ENCODE data around the gene DNAJC3. TPM values are rescaled to one million over a fixed set of nuclear protein-coding genes. Genes with fewer than 3 reads are reported as not detected.

Gene DNAJC3
- polyA plus RNA-seq, 1 of the 3 experiments (the other 2 are of a cell fraction), result 5.8 TPM

- POLR2A ChIA-PET, result no interaction called here
- no peak for DNase-seq
Measured at GRCh38 chr13:95656386-95657015, 20.4 kb upstream of the DNAJC3 start.

More at GRCh38 chr13:95656386-95657015, 20.4 kb upstream of the DNAJC3 start:
- Histone ChIP-seq H3K79me2 (ENCODE audit: insufficient read depth) (no peaks in the 10 kb centered on the region), H4K20me1 (ENCODE audit: insufficient read depth) (no peaks in the 10 kb centered on the region), H3K4me3 (ENCODE audit: low read depth in 2 of 2, low read length in 1 of 2) (no peak overlapping the region), H3K27ac (ENCODE audit: low read depth in 2 of 2, low read length in 1 of 2) (no peak overlapping the region), H2AFZ (ENCODE audit: low read depth) (no peak overlapping the region), H3F3A (replicated peaks; ENCODE audit: insufficient read depth) (no peaks in the 10 kb centered on the region), H3K9me2 (no peaks in the 10 kb centered on the region), H3K27me3 (ENCODE audit: insufficient read depth) (no peaks in the 10 kb centered on the region), H3K9me3 (no peaks in the 10 kb centered on the region; the same call in 1 of the 2 replicates), H3K36me3 (replicated peaks in 1 of 2; ENCODE audit: control insufficient read depth in 1 of 2, insufficient read depth in 2 of 2, low read length in 1 of 2) (no peaks in the 10 kb centered on the region), H3K9ac (no peak overlapping the region), H3K4me2 (no peak overlapping the region), H3K4me1 (ENCODE audit: control insufficient read depth in 1 of 2, insufficient read depth in 2 of 2, low read depth in 1 of 2, low read length in 1 of 2) (peaks cover 0 to 2% of the 10 kb centered on the region in 2 experiments; a peak in 2 of 4 replicates)
- no peak for TF ChIP-seq MAX (IDR thresholded peaks at IDR 0.05; ENCODE audit: low read depth)
- no peak for TF ChIP-seq ELF1 (IDR thresholded peaks at IDR 0.05)
- TF ChIP-seq FOSL2 (IDR thresholded peaks at IDR 0.05; ENCODE audit: borderline replicate concordance, low read depth), result no peak
- no peak for TF ChIP-seq MEF2A (IDR thresholded peaks at IDR 0.05; ENCODE audit: borderline replicate concordance, low read depth)
- TF ChIP-seq REST (IDR thresholded peaks at IDR 0.05; ENCODE audit: low read depth, low read length), result no peak
- no peak for TF ChIP-seq RCOR1 (IDR thresholded peaks at IDR 0.05; ENCODE audit: low read length)
- TF ChIP-seq GATA2 (CRISPR knock-in tag; IDR thresholded peaks at IDR 0.05), result no peak
- TF ChIP-seq GABPA (IDR thresholded peaks at IDR 0.05; ENCODE audit: low read depth), result no peak
- TF ChIP-seq SMC3 (IDR thresholded peaks at IDR 0.05; ENCODE audit: low read depth, low read length), result no peak
- no peak for TF ChIP-seq NFIC (IDR thresholded peaks at IDR 0.05; ENCODE audit: borderline replicate concordance)
- TF ChIP-seq PBX3 (IDR thresholded peaks at IDR 0.05), result no peak
- no peak for TF ChIP-seq NRF1 (IDR thresholded peaks at IDR 0.05; ENCODE audit: low read depth, low read length)
- TF ChIP-seq FOXM1 (IDR thresholded peaks at IDR 0.05; ENCODE audit: low read depth), result no peak
- TF ChIP-seq USF2 (IDR thresholded peaks at IDR 0.05; ENCODE audit: borderline replicate concordance, low read depth, low read length), result no peak
- TF ChIP-seq POLR2AphosphoS5 (IDR thresholded peaks at IDR 0.05; ENCODE audit: low read depth, low read length), result no peak
- no peak for TF ChIP-seq TCF12 (IDR thresholded peaks at IDR 0.05)
- CTCF ChIA-PET, result no interaction called here
- WGBS (ENCODE audit: low lambda C conversion rate), result 80% methylated on average over 3 of the region's 3 CpGs
